ENCODE results near the gene PLA2G12B. TPM values are rescaled to one million over a fixed set of nuclear protein-coding genes. Genes with fewer than 3 reads are reported as not detected.
"Not testable (repeated sequence)": the region's sequence is repeated elsewhere in the genome, so short reads cannot be mapped to it uniquely, and the experiment has no call there.

PLA2G12B gene
- total RNA-seq, 1 donor from 2014 or later, result not detected

DNA sequence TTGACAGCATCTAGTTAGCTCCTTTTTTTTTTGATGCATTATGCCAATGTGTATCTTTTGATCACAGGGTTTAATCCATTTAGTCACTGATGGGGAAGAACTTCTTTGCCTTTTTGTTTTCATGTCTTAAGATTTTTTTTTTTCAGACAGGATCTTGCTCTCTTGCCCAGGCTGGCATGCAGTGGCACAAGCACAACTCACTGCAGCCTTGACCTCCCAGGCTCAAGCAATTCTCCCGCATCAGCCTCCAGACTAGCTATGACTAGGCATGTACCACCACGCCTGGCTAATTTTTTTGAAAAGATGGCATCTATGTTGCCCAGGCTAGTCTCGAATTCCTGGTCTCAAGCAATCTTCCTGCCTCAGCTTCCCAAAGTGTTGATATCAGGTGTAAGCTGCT, 46.4 kb upstream of the PLA2G12B start:
- Histone ChIP-seq H3K27ac (ENCODE audit: low read depth, low read length) (no peak overlapping the region), H4K20me1 (ENCODE audit: insufficient read depth, low read length) (no peaks in the 10 kb centered on the region), H3K4me2 (ENCODE audit: low read length) (no peak overlapping the region), H3K4me1 (ENCODE audit: insufficient read depth, low read length) (no peaks in the 10 kb centered on the region), H2AFZ (ENCODE audit: low read depth, low read length) (no peak overlapping the region), H3K36me3 (ENCODE audit: insufficient read depth, low read length) (peaks cover 2% of the 10 kb centered on the region), H3K9me3 (ENCODE audit: insufficient read depth, low read depth, low read length) (no peaks in the 10 kb centered on the region), H3K27me3 (ENCODE audit: insufficient read depth, low read length) (no peaks in the 10 kb centered on the region), H3K9ac (ENCODE audit: low read length) (no peak overlapping the region), H3K79me2 (ENCODE audit: insufficient read depth, low read length) (no peaks in the 10 kb centered on the region), H3K4me3 (ENCODE audit: insufficient read depth, low read depth, low read length) (no peak overlapping the region)
- Mint-ChIP-seq H3K4me3 (ENCODE audit: unreplicated experiment) (no peak overlapping the region), H3K27ac (ENCODE audit: unreplicated experiment) (no peak overlapping the region), H3K36me3 (ENCODE audit: low read depth, unreplicated experiment) (peaks cover 14% of the 10 kb centered on the region), H3K9me3 (ENCODE audit: unreplicated experiment) (no peaks in the 10 kb centered on the region), H3K4me1 (ENCODE audit: low read depth, unreplicated experiment) (no peaks in the 10 kb centered on the region), H3K27me3 (ENCODE audit: low read depth, unreplicated experiment) (no peaks in the 10 kb centered on the region)
- FAIRE-seq (no peak), DNase-seq (ENCODE audit: low read depth) (no peak)
- TF ChIP-seq EZH2 (IDR thresholded peaks at IDR 0.05; ENCODE audit: insufficient read depth, low read length), result no peak
- TF ChIP-seq, protein P1, sequence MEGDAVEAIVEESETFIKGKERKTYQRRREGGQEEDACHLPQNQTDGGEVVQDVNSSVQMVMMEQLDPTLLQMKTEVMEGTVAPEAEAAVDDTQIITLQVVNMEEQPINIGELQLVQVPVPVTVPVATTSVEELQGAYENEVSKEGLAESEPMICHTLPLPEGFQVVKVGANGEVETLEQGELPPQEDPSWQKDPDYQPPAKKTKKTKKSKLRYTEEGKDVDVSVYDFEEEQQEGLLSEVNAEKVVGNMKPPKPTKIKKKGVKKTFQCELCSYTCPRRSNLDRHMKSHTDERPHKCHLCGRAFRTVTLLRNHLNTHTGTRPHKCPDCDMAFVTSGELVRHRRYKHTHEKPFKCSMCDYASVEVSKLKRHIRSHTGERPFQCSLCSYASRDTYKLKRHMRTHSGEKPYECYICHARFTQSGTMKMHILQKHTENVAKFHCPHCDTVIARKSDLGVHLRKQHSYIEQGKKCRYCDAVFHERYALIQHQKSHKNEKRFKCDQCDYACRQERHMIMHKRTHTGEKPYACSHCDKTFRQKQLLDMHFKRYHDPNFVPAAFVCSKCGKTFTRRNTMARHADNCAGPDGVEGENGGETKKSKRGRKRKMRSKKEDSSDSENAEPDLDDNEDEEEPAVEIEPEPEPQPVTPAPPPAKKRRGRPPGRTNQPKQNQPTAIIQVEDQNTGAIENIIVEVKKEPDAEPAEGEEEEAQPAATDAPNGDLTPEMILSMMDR (IDR thresholded peaks at IDR 0.05; ENCODE audit: insufficient read depth, low read depth, low read length), result no peak

DNA sequence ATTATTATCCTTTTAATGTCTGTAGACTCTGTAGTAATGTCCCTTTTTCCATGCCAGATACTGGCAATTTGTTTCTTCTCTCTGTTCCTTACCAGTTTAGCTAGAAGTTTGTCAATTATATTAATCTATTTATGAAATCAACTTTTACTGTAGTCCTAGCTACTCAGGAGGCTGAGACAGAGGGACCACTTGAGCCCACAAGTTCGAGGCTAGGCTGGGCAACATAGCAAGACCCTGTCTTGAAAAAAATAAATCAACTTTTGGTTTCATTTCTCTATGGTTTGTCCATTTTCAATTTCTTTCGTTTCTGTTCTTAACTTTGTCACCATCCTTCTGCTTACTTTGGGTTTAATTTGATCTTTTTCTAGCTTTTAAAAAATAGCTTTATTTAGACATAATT, 42.5 kb upstream of the PLA2G12B start:
- Histone ChIP-seq H3K4me3 (ENCODE audit: insufficient read depth, low read depth, low read length) (no peak overlapping the region), H3K27ac (ENCODE audit: low read depth, low read length) (no peak overlapping the region), H3K4me2 (ENCODE audit: low read length) (no peak overlapping the region), H3K9me3 (ENCODE audit: insufficient read depth, low read depth, low read length) (no peaks in the 10 kb centered on the region), H3K79me2 (ENCODE audit: insufficient read depth, low read length) (no peaks in the 10 kb centered on the region), H4K20me1 (ENCODE audit: insufficient read depth, low read length) (no peaks in the 10 kb centered on the region), H3K9ac (ENCODE audit: low read length) (no peak overlapping the region), H3K27me3 (ENCODE audit: insufficient read depth, low read length) (no peaks in the 10 kb centered on the region), H2AFZ (ENCODE audit: low read depth, low read length) (no peak overlapping the region), H3K36me3 (ENCODE audit: insufficient read depth, low read length) (peaks cover 2% of the 10 kb centered on the region), H3K4me1 (ENCODE audit: insufficient read depth, low read length) (no peaks in the 10 kb centered on the region)
- H3K27me3 Mint-ChIP-seq (ENCODE audit: low read depth, unreplicated experiment), result no peaks in the 10 kb centered on the region
- TF ChIP-seq, protein P1 (IDR thresholded peaks at IDR 0.05; ENCODE audit: insufficient read depth, low read depth, low read length), result no peak
- TF ChIP-seq EZH2 (IDR thresholded peaks at IDR 0.05; ENCODE audit: insufficient read depth, low read length), result no peak
- no peak overlapping the region for H3K27ac Mint-ChIP-seq (ENCODE audit: unreplicated experiment)
- no peaks in the 10 kb centered on the region for H3K4me1 Mint-ChIP-seq (ENCODE audit: low read depth, unreplicated experiment)
- H3K9me3 Mint-ChIP-seq (ENCODE audit: unreplicated experiment), result peaks cover 2% of the 10 kb centered on the region
- DNase-seq (ENCODE audit: low read depth) (no peak), FAIRE-seq (no peak)
- peaks cover 22% of the 10 kb centered on the region for H3K36me3 Mint-ChIP-seq (ENCODE audit: low read depth, unreplicated experiment)
- no peak overlapping the region for H3K4me3 Mint-ChIP-seq (ENCODE audit: unreplicated experiment)

DNA sequence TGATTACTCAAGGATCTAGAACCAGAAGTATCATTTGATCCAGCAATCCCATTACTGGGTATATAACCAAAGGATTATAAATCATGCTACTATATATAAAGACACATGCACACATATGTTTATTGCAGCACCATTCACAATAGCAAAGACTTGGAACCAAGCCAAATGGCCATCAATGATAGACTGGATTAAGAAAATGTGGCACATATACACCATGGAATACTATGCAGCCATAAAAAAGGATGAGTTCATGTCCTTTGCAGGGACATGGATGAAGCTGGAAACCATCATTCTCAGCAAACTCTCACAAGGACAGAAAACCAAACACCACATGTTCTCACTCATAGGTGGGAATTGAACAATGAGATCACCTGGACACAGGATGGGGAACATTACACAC, 40.9 kb upstream of the PLA2G12B start:
- not testable (repeated sequence) for DNase-seq (ENCODE audit: low read depth); H3K4me1 ChIP-seq (ENCODE audit: insufficient read depth, low read length); H3K4me2 ChIP-seq (ENCODE audit: low read length); H3K27me3 ChIP-seq (ENCODE audit: insufficient read depth, low read length); H3K27ac Mint-ChIP-seq (ENCODE audit: unreplicated experiment); H3K4me1 Mint-ChIP-seq (ENCODE audit: low read depth, unreplicated experiment); H2AFZ ChIP-seq (ENCODE audit: low read depth, low read length); H3K9ac ChIP-seq (ENCODE audit: low read length); H4K20me1 ChIP-seq (ENCODE audit: insufficient read depth, low read length); H3K27ac ChIP-seq (ENCODE audit: low read depth, low read length); H3K79me2 ChIP-seq (ENCODE audit: insufficient read depth, low read length); H3K9me3 ChIP-seq (ENCODE audit: insufficient read depth, low read depth, low read length); H3K9me3 Mint-ChIP-seq (ENCODE audit: unreplicated experiment); FAIRE-seq; H3K36me3 ChIP-seq (ENCODE audit: insufficient read depth, low read length); H3K4me3 ChIP-seq (ENCODE audit: insufficient read depth, low read depth, low read length); H3K27me3 Mint-ChIP-seq (ENCODE audit: low read depth, unreplicated experiment); H3K4me3 Mint-ChIP-seq (ENCODE audit: unreplicated experiment)
- peaks cover 22% of the 10 kb centered on the region for H3K36me3 Mint-ChIP-seq (ENCODE audit: low read depth, unreplicated experiment)

DNA sequence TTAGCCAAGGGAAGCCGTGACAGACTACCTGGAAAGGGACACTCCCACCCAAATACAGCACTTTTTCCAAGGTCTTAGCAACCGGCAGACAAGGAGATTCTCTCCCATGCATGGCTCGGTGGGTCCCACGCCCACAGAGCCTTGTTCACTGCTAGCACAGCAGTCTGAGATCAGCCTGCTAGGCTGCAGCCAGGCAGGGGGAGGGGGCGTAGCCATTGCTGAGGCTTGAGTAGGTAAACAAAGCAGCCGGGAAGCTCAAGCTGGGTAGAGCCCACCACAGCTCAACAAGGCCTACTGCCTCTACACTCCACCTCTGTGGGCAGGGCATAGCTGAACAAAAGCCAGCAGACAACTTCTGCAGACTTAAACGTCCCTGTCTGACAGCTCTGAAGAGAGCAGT, 35.2 kb upstream of the PLA2G12B start:
- not testable (repeated sequence) for H3K79me2 ChIP-seq (ENCODE audit: insufficient read depth, low read length); H3K27ac Mint-ChIP-seq (ENCODE audit: unreplicated experiment); H2AFZ ChIP-seq (ENCODE audit: low read depth, low read length); H3K27me3 ChIP-seq (ENCODE audit: insufficient read depth, low read length); H3K27me3 Mint-ChIP-seq (ENCODE audit: low read depth, unreplicated experiment); H3K4me2 ChIP-seq (ENCODE audit: low read length); FAIRE-seq; H4K20me1 ChIP-seq (ENCODE audit: insufficient read depth, low read length); H3K9ac ChIP-seq (ENCODE audit: low read length); H3K4me3 Mint-ChIP-seq (ENCODE audit: unreplicated experiment); H3K4me1 Mint-ChIP-seq (ENCODE audit: low read depth, unreplicated experiment); H3K4me1 ChIP-seq (ENCODE audit: insufficient read depth, low read length); DNase-seq (ENCODE audit: low read depth); H3K9me3 ChIP-seq (ENCODE audit: insufficient read depth, low read depth, low read length); H3K27ac ChIP-seq (ENCODE audit: low read depth, low read length); H3K9me3 Mint-ChIP-seq (ENCODE audit: unreplicated experiment); H3K4me3 ChIP-seq (ENCODE audit: insufficient read depth, low read depth, low read length); H3K36me3 ChIP-seq (ENCODE audit: insufficient read depth, low read length)
- peaks cover 35% of the 10 kb centered on the region for H3K36me3 Mint-ChIP-seq (ENCODE audit: low read depth, unreplicated experiment)

DNA sequence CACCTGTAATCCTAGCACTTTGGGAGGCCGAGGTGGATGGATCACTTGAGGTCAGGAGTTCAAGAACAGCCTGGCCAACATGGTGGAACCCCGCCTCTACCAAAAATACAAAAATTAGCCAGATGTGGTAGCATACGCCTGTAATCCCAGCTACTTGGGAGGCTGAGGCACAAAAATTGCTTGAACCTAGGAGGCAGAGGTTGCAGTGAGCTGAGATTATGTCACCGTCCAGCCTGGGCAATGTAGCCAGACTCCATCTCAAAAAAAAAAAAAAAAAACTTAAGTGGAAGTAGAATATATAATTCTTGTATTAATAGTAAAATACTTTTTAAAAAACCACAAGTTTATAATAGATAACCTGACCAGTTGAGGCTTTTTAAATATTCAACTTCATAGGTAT, 30.0 kb upstream of the PLA2G12B start:
- not testable (repeated sequence) for H3K4me1 ChIP-seq (ENCODE audit: insufficient read depth, low read length); H3K9me3 Mint-ChIP-seq (ENCODE audit: unreplicated experiment); H3K27ac Mint-ChIP-seq (ENCODE audit: unreplicated experiment); H3K9ac ChIP-seq (ENCODE audit: low read length); H3K36me3 ChIP-seq (ENCODE audit: insufficient read depth, low read length); H4K20me1 ChIP-seq (ENCODE audit: insufficient read depth, low read length); H2AFZ ChIP-seq (ENCODE audit: low read depth, low read length); H3K9me3 ChIP-seq (ENCODE audit: insufficient read depth, low read depth, low read length); H3K4me3 Mint-ChIP-seq (ENCODE audit: unreplicated experiment); H3K27ac ChIP-seq (ENCODE audit: low read depth, low read length); FAIRE-seq; H3K79me2 ChIP-seq (ENCODE audit: insufficient read depth, low read length); H3K4me1 Mint-ChIP-seq (ENCODE audit: low read depth, unreplicated experiment); H3K27me3 ChIP-seq (ENCODE audit: insufficient read depth, low read length); H3K4me2 ChIP-seq (ENCODE audit: low read length); H3K4me3 ChIP-seq (ENCODE audit: insufficient read depth, low read depth, low read length); DNase-seq (ENCODE audit: low read depth); H3K27me3 Mint-ChIP-seq (ENCODE audit: low read depth, unreplicated experiment)
- H3K36me3 Mint-ChIP-seq (ENCODE audit: low read depth, unreplicated experiment), result peaks cover 18% of the 10 kb centered on the region

All from astrocyte (in vitro differentiated cells and primary cell).